Neural cell (in vitro differentiated cells): ENCODE measurements around the gene PRR16. TPM values are rescaled to one million over a fixed set of nuclear protein-coding genes. Genes with fewer than 3 reads are reported as not detected.

Source experiments
- H2AFZ ChIP-seq: fragments of 200-600, 300-800 bp; sonication (generic), shearing (Covaris generic); 2 replicates; pipeline ENCODE4 v1.6.0; 2014; ENCODE audit warnings: low read depth, mild to moderate bottlenecking, antibody characterized with exemption, low read length, moderate library complexity
- H3F3A ChIP-seq: fragments of 200-600 bp; shearing (Covaris generic); 2 replicates; pipeline ENCODE4 v1.6.1; 2016; ENCODE audit warnings: mild to moderate bottlenecking, moderate library complexity, mixed read lengths, antibody characterized with exemption, low read length; ENCODE audit not compliant: insufficient read depth, poor library complexity, severe bottlenecking
- H3K27ac ChIP-seq: fragments of 200-600, 300-800 bp; sonication (generic), shearing (Covaris generic); 2 replicates; pipeline ENCODE4 v1.5.1; 2014; ENCODE audit warnings: mild to moderate bottlenecking, low read length, moderate library complexity
- H3K27me3 ChIP-seq: fragments of 300-800, 200-600 bp; sonication (generic), shearing (Covaris generic); 2 replicates; pipeline ENCODE4 v1.6.0; 2014; ENCODE audit warnings: mild to moderate bottlenecking, low read depth, low read length, moderate library complexity; ENCODE audit not compliant: insufficient read depth
- H3K36me3 ChIP-seq: fragments of 300-800, 200-600 bp; sonication (generic), shearing (Covaris generic); 2 replicates; pipeline ENCODE4 v1.5.1; 2014; ENCODE audit warnings: mild to moderate bottlenecking, antibody characterized with exemption, low read length, moderate library complexity; ENCODE audit not compliant: insufficient read depth
- H3K4me2 ChIP-seq: fragments of 300-800, 200-600 bp; sonication (generic), shearing (Covaris generic); 2 replicates; pipeline ENCODE4 v1.6.0; 2014; ENCODE audit warnings: mild to moderate bottlenecking, low read length
- H3K4me3 ChIP-seq: fragments of 300-800, 200-600 bp; sonication (generic), shearing (Covaris generic); 2 replicates; pipeline ENCODE4 v1.5.1; 2014; ENCODE audit warnings: mild to moderate bottlenecking, low read length, moderate library complexity
- H3K79me2 ChIP-seq: fragments of 200-600 bp; shearing (Covaris generic); replicated peaks from 2 replicates; pipeline ENCODE4 v1.6.0; 2014; ENCODE audit warnings: mild to moderate bottlenecking, low read length, moderate library complexity; ENCODE audit not compliant: insufficient read depth
- H3K9ac ChIP-seq: fragments of 300-800, 200-600 bp; sonication (generic), shearing (Covaris generic); 2 replicates; pipeline ENCODE4 v1.6.1; 2016; ENCODE audit warnings: mild to moderate bottlenecking, low read length, mixed read lengths
- H3K9me2 ChIP-seq: fragments of 200-600 bp; shearing (Covaris generic); 2 replicates; pipeline ENCODE4 v1.6.1; 2016; ENCODE audit warnings: mild to moderate bottlenecking, low read length, mixed read lengths; ENCODE audit not compliant: insufficient read depth
- H3K9me3 ChIP-seq: fragments of 200-600, 300-800 bp; sonication (generic), shearing (Covaris generic); 2 replicates; pipeline ENCODE4 v1.6.1; 2016; ENCODE audit warnings: mild to moderate bottlenecking, mixed run types, low read length, moderate library complexity, mixed read lengths
- H4K20me1 ChIP-seq: fragments of 200-600 bp; shearing (Covaris generic); 2 replicates; pipeline ENCODE4 v1.6.1; 2016; ENCODE audit warnings: mild to moderate bottlenecking, mixed run types; ENCODE audit not compliant: insufficient read depth
- CTCF ChIP-seq: fragments of 450-650 bp; IDR thresholded peaks from 2 replicates; pipeline ENCODE4 v1.5.1; 2014; ENCODE audit warnings: antibody characterized with exemption, mild to moderate bottlenecking, moderate library complexity; ENCODE audit not compliant: poor library complexity, severe bottlenecking
- EP300 ChIP-seq: fragments of 450-650 bp; conservative IDR thresholded peaks from 2 replicates; pipeline ENCODE4 v1.6.1; 2014; ENCODE audit warnings: antibody characterized with exemption, mild to moderate bottlenecking, moderate library complexity; ENCODE audit not compliant: poor library complexity, severe bottlenecking
- EZH2 ChIP-seq: fragments of 200-600, 300-800 bp; shearing (Covaris generic), sonication (generic); IDR thresholded peaks from 2 replicates; pipeline ENCODE4 v1.6.1; 2014; ENCODE audit warnings: antibody characterized with exemption, low read length, borderline replicate concordance, mild to moderate bottlenecking; ENCODE audit not compliant: insufficient read depth, poor library complexity, severe bottlenecking
- MXI1 ChIP-seq: fragments of 450-650 bp; conservative IDR thresholded peaks from 2 replicates; pipeline ENCODE4 v1.6.1; 2014; ENCODE audit warnings: antibody characterized with exemption, mild to moderate bottlenecking; ENCODE audit not compliant: poor library complexity, severe bottlenecking
- POLR2AphosphoS5 ChIP-seq: IDR thresholded peaks from 2 replicates; pipeline ENCODE4 v1.6.1; 2012
- RAD21 ChIP-seq: fragments of 450-650 bp; conservative IDR thresholded peaks from 2 replicates; pipeline ENCODE4 v1.6.1; 2014; ENCODE audit warnings: antibody characterized with exemption, mild to moderate bottlenecking, moderate library complexity
- REST ChIP-seq: IDR thresholded peaks from 2 replicates; pipeline ENCODE4 v1.6.1; 2012; ENCODE audit warnings: borderline replicate concordance
- SMC3 ChIP-seq: fragments of 450-650 bp; conservative IDR thresholded peaks from 2 replicates; pipeline ENCODE4 v1.6.1; 2014; ENCODE audit warnings: antibody characterized with exemption, mild to moderate bottlenecking, moderate library complexity; ENCODE audit not compliant: poor library complexity
- TAF1 ChIP-seq: IDR thresholded peaks from 2 replicates; pipeline ENCODE4 v1.6.1; 2012; ENCODE audit warnings: low read depth
- polyA plus RNA-seq: library from polyadenylated mRNA; depleted of rRNA; stranded (reverse); fragments of >200 nt; gene quantifications from 2 replicates; pipeline ENCODE4 v1.2.3, GENCODE V29; 2014

The PRR16 gene
- polyA plus RNA-seq, 1 donor from 2014 or later: 1.7 TPM

- TF ChIP-seq CTCF (no peak), EZH2 (no peak), SMC3 (no peak), POLR2AphosphoS5 (no peak), EP300 (no peak), REST (no peak)
Observed at GRCh38 chr5:120613729-120614128, 149.6 kb downstream of the PRR16 start.

GRCh38 chr5:120614531-120615180 is 150.6 kb downstream of the PRR16 start:
- Histone ChIP-seq H3K36me3 (no peaks in the 10 kb centered on the region), H3K4me2 (no peak overlapping the region), H3K4me3 (no peak overlapping the region), H4K20me1 (no peaks in the 10 kb centered on the region), H3K9me3 (no peaks in the 10 kb centered on the region), H3F3A (no peaks in the 10 kb centered on the region), H3K79me2 (no peaks in the 10 kb centered on the region), H2AFZ (no peak overlapping the region), H3K9me2 (no peaks in the 10 kb centered on the region), H3K27me3 (no peaks in the 10 kb centered on the region), H3K9ac (no peak overlapping the region), H3K27ac (no peak overlapping the region)
- TF ChIP-seq MXI1 (no peak), POLR2AphosphoS5 (no peak), EZH2 (no peak), EP300 (no peak), SMC3 (no peak), TAF1 (no peak), RAD21 (no peak), REST (no peak), CTCF (no peak)

More at GRCh38 chr5:120613729-120614128, 149.6 kb downstream of the PRR16 start:
- Histone ChIP-seq H3K4me2 (no peak overlapping the region), H3K9me3 (no peaks in the 10 kb centered on the region), H3K36me3 (no peaks in the 10 kb centered on the region), H2AFZ (no peak overlapping the region), H3K27ac (no peak overlapping the region), H3K9me2 (no peaks in the 10 kb centered on the region), H3K79me2 (no peaks in the 10 kb centered on the region), H3K4me3 (no peak overlapping the region), H3K27me3 (no peaks in the 10 kb centered on the region), H4K20me1 (no peaks in the 10 kb centered on the region), H3K9ac (no peak overlapping the region), H3F3A (no peaks in the 10 kb centered on the region)
